ENCODE measurements around the gene IL1RAP.

The IL1RAP gene

DNA sequence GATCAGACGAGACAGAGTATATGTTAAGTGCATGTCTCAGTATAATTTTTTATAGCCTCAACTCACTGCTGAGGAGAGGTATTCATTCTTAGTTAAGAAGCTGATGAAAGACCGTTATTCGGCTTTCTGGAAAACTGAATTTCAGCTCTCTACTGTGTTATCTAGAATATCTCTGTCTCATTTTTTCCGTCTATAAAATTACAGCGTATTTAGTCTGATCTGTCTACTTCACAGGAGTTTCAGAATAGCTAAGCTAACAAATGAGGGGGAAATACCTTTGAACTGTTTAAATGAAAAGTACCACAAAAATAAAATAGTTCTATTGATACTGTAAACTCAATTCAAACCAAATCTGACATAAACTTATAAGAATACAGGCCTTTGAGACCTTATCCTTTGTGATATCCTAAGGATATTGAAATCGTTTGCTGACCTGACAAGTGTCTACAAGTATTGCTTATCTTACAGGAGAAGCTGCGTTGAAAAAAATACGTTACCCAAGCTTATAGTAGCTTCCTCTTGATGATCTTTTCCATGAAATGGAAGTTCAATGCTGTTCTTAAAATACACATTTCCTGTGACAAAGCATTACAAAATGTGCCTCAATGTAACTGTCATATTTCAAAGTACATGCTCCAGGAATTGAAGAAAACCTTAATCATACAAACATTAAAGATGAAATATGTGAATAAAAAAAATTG, 104.6 kb downstream of the IL1RAP start:
- TF ChIP-seq, protein P1, sequence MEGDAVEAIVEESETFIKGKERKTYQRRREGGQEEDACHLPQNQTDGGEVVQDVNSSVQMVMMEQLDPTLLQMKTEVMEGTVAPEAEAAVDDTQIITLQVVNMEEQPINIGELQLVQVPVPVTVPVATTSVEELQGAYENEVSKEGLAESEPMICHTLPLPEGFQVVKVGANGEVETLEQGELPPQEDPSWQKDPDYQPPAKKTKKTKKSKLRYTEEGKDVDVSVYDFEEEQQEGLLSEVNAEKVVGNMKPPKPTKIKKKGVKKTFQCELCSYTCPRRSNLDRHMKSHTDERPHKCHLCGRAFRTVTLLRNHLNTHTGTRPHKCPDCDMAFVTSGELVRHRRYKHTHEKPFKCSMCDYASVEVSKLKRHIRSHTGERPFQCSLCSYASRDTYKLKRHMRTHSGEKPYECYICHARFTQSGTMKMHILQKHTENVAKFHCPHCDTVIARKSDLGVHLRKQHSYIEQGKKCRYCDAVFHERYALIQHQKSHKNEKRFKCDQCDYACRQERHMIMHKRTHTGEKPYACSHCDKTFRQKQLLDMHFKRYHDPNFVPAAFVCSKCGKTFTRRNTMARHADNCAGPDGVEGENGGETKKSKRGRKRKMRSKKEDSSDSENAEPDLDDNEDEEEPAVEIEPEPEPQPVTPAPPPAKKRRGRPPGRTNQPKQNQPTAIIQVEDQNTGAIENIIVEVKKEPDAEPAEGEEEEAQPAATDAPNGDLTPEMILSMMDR (IDR thresholded peaks at IDR 0.05) = no peak
- no peak overlapping the region for H3K4me3 ChIP-seq
- no peak for DNase-seq (ENCODE audit: low spot score)
- no peak overlapping the region for H3K27ac ChIP-seq

DNA sequence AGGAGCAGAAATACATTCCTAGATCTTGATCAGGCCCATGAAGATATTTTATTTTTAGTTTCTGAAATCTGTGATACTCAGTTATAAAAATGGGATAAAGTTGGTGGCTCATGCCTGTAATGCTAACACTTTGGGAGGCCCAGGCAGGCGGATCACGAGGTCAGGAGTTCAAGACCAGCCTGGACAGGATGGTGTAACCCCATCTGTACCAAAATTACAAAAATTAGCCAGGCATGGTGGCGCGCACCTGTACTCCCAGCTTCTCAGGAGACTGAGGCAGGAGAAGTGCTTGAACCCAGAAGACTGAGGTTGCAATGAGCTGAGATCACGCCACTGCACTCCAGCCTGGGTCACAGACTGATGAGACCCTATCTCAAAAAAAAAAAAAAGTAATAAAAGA, 105.5 kb downstream of the IL1RAP start:
- no peak overlapping the region for H3K27ac ChIP-seq
- TF ChIP-seq, protein P1 (IDR thresholded peaks at IDR 0.05) = no peak

DNA sequence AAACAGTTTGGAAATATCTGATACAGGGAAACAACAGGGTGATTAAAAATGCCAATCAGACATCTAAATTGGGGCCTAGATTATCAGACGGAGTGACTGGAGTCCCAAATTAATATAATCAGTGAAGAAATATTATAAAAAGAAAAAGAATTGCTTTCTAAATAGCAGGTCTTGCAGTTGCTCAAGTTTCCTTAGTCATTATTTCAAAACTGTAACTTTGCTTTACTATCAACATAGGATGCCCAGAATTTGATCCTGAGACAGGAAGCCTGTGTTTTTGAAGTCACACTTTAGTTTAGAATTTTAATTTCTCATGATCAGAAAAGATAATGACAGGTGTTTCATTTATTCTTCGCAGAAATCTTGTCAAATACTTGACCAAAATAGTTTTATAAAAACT, 105.9 kb downstream of the IL1RAP start:
- TF ChIP-seq, protein P1 (IDR thresholded peaks at IDR 0.05) = no peak
- no peak overlapping the region for H3K4me3 ChIP-seq
- no peak overlapping the region for H3K27ac ChIP-seq
- DNase-seq (ENCODE audit: low spot score) = no peak

More for the DNA sequence above, 105.5 kb downstream of the IL1RAP start:
- DNase-seq (ENCODE audit: low spot score) = no peak
- H3K4me3 ChIP-seq = no peak overlapping the region

DNA sequence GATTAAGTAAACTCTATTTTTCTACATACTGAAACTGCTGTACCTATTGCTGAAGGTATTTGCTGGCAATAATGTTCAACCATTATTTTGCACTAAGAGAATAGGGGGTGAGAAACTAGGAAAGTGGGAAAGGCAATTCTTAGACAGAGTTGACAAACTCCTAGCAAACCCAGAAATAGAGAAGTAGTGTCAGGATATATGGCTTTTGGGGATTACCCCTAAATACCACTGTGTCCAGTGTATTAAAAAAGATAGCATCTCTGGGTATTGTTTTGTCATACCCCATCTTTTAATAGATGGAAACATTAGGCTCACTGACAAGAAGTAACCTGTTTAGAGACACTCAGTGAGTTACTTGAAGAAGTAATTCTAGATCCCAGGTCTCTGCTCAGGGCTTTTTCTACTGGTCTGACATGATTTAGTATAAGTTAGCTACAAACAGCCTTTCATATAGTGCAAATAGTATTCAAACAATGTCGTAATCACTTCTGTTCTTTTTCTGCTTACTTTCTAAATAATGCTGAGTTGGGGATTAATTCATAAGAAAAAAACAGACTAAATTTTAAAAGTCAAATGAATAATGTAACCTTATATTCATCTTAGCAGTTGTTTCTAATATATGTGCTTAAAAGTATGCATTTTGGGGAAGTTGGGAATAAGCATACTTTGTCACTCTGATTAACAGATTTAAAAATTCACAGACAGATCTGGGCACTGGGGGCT, 107.2 kb downstream of the IL1RAP start:
- TF ChIP-seq, protein P1 (IDR thresholded peaks at IDR 0.05) = no peak

DNA sequence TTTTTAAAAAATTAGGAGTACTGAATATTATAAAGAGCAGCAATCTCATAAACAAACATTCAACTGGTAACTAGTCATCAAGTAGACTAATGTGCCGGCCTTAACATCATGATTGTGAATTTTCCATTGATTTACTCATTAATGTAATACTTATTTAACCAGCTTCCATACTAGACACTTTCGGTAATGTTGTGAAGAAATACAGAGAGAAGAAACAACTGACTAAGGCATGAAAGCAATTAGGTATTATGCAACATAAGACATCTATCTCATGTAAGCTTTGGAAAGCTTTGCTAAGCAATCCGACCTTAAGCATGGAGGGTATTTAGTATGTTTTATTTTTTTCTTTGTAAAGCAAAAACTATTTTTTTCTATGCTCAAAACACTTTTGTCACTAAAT, 108.0 kb downstream of the IL1RAP start:
- Histone ChIP-seq H3K27ac (no peak overlapping the region), H3K4me3 (no peak overlapping the region)
- TF ChIP-seq, protein P1 (IDR thresholded peaks at IDR 0.05) = no peak
- DNase-seq (ENCODE audit: low spot score) = no peak

More for the DNA sequence above, 107.2 kb downstream of the IL1RAP start:
- DNase-seq (ENCODE audit: low spot score) = no peak
- no peak overlapping the region for H3K4me3 ChIP-seq
- no peak overlapping the region for H3K27ac ChIP-seq

DNA sequence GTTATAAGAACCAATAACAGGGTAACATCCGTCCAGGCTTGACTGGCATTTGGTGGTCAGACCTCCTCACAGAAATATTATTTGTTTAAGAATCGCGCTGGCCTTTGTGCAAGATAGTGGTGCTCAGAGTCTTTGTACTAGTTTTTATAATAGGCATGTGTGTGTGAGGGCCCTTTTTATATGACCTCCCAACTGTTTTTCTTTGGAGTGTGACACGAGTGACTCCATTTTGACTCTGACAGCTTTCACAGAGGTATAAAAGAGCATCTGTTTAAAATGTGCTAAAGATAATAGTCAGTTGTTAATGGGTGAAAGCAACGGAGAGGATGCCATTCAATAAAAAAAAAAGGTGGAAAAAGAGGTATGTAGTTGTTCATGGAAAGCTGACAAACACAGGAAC, 110.4 kb downstream of the IL1RAP start:
- Histone ChIP-seq H3K4me3 (no peak overlapping the region), H3K27ac (no peak overlapping the region)
- TF ChIP-seq, protein P1 (IDR thresholded peaks at IDR 0.05) = no peak
- DNase-seq (ENCODE audit: low spot score) = no peak
